Aorta (tissue), 5 donors: ENCODE data around the gene COQ5. TPM values are rescaled to one million over a fixed set of nuclear protein-coding genes. Genes with fewer than 3 reads are reported as not detected.
"Not testable (repeated sequence)": the region's sequence is repeated elsewhere in the genome, so short reads cannot be mapped to it uniquely, and the experiment has no call there.

Experiments used
- ATAC-seq: fragments of 200-7000 bp; cut with Tn5 transposase; one replicate; pipeline ENCODE4 v1.9.1; 2022; ENCODE audit warnings: moderate library complexity; ENCODE audit not compliant: low FRiP score
- DNase-seq, 2 donors: peaks; one replicate each; pipeline ENCODE4 v3.0.0-alpha.2; 2020
- H3K27ac ChIP-seq, 2 donors: one replicate each; pipeline ENCODE4 v1.5.1; 2013; ENCODE audit warnings: low read length in 2 of 2, mild to moderate bottlenecking in 2 of 2, moderate library complexity in 2 of 2, control low read depth in 1 of 2, inconsistent platforms in 1 of 2, low read depth in 1 of 2
- H3K27me3 ChIP-seq, 2 donors: one replicate each; pipeline ENCODE4 v1.6.1; 2013; ENCODE audit warnings: control low read depth in 1 of 2, low read length in 1 of 2, mild to moderate bottlenecking in 1 of 2, moderate library complexity in 1 of 2; ENCODE audit not compliant: insufficient read depth in 2 of 2, control insufficient read depth in 1 of 2
- H3K36me3 ChIP-seq, 2 donors: one replicate each; pipeline ENCODE4 v1.6.1; 2013; ENCODE audit warnings: control low read depth in 1 of 2, low read length in 1 of 2, mild to moderate bottlenecking in 1 of 2; ENCODE audit not compliant: insufficient read depth in 2 of 2, control insufficient read depth in 1 of 2
- H3K4me1 ChIP-seq, 2 donors: one replicate each; pipeline ENCODE4 v1.6.1; 2013; ENCODE audit warnings: low read length in 2 of 2, control low read depth in 1 of 2, mild to moderate bottlenecking in 1 of 2, moderate library complexity in 1 of 2; ENCODE audit not compliant: insufficient read depth in 2 of 2, control insufficient read depth in 1 of 2
- H3K4me3 ChIP-seq, 2 donors: one replicate each; pipeline ENCODE4 v1.5.1; 2013; ENCODE audit warnings: low read length in 2 of 2, control low read depth in 1 of 2, mild to moderate bottlenecking in 1 of 2
- H3K9me3 ChIP-seq: one replicate; pipeline ENCODE4 v1.6.1; 2013; ENCODE audit warnings: mild to moderate bottlenecking, low read length; ENCODE audit not compliant: control insufficient read depth
- WGBS, 2 donors: extraction: QIAGEN DNeasy Blood & Tissue Kit; methylation state at CpG; one replicate each; pipeline ENCODE4 v1.1.7; 2013; 5-methylcytosine and 5-hydroxymethylcytosine counted together
- intact Hi-C, 2 donors: fragments of 100-400 bp; cut with DNase I; formaldehyde crosslinking; loops; one replicate each; pipeline versions ENCODE4 v1.14.2 to v1.15.0; 2022
- polyA plus RNA-seq, 2 donors: library from polyadenylated mRNA; stranded (reverse); fragments of 200-250 nt; gene quantifications; one replicate each; pipeline ENCODE4 v1.2.3, GENCODE V29; 2013
- total RNA-seq, 2 donors: library from RNA; stranded (reverse); fragmentation: NEBNext Ultra II Directional; extraction: Animal tissue kit (Norgen Biotek cat#: 25700); gene quantifications; one replicate each; pipeline ENCODE4 v1.2.1, GENCODE V29; 2021
- donor health status: healthy with polysubstance abuse.
- donor health status: Bipolar disorder and iron deficiency.
- donor health status: DM: no; HTN: no; CAD: no.
- donor health status: DM: no; HTN: no; CAD: no.
- donor health status: DM: yes; HTN: yes; CAD: no.

Gene COQ5
- total and polyA plus RNA-seq, 4 donors: 12.0 to 26.0 (median 21.6) TPM

GRCh38 chr12:120495186-120495730, 33.7 kb downstream of the COQ5 start:
- intact Hi-C loops: loop anchor here (5.0 kb wide), 1 partner anchor 42 kb away; no protein-coding TSS in a partner anchor
- Histone ChIP-seq H3K4me1 (peaks cover 0 to 6% of the 10 kb centered on the region in 2 donors), H3K9me3 (no peaks in the 10 kb centered on the region), H3K27me3 (no peaks in the 10 kb centered on the region), H3K36me3 (no peaks in the 10 kb centered on the region), H3K27ac (no peak overlapping the region), H3K4me3 (peak overlapping the region; percentile 37 to 54)
- ATAC-seq (no peak), DNase-seq (no peak)
- 16 to 19% methylated on average over 17 of the region's 17 CpGs for WGBS, 2 donors

- 2 to 12% methylated on average over 2 of the region's 2 CpGs for WGBS, 2 donors
- DNase-seq: peak in 1 of 2 donors; percentile 52
- H3K4me3 ChIP-seq: no peak overlapping the region
- ATAC-seq: no peak
- no peaks in the 10 kb centered on the region for H3K9me3 ChIP-seq
- intact Hi-C loops: no loop called here
- no peaks in the 10 kb centered on the region for H3K36me3 ChIP-seq
- peaks cover 0 to 3% of the 10 kb centered on the region in 2 donors for H3K4me1 ChIP-seq
- H3K27ac ChIP-seq: peak overlapping the region in 1 of 2 donors; percentile 4
- no peaks in the 10 kb centered on the region for H3K27me3 ChIP-seq
Observed at GRCh38 chr12:120490833-120491512, 38.0 kb downstream of the COQ5 start.

- ATAC-seq: no peak
- intact Hi-C loops: no loop called here
- 90% methylated on average over 5 of the region's 5 CpGs for WGBS, 2 donors
- no peaks in the 10 kb centered on the region for H3K27me3 ChIP-seq
- peaks cover 0 to 3% of the 10 kb centered on the region in 2 donors for H3K4me1 ChIP-seq
- no peaks in the 10 kb centered on the region for H3K9me3 ChIP-seq
- H3K4me3 ChIP-seq: no peak overlapping the region
- no peaks in the 10 kb centered on the region for H3K36me3 ChIP-seq
- DNase-seq: no peak
- no peak overlapping the region for H3K27ac ChIP-seq
Observed at GRCh38 chr12:120490325-120490724, 38.6 kb downstream of the COQ5 start.

GRCh38 chr12:120489018-120489417, 39.9 kb downstream of the COQ5 start:
- DNase-seq: no peak
- H3K9me3 ChIP-seq: no peaks in the 10 kb centered on the region
- intact Hi-C loops: no loop called here
- H3K27ac ChIP-seq: no peak overlapping the region
- no peaks in the 10 kb centered on the region for H3K27me3 ChIP-seq
- H3K36me3 ChIP-seq: no peaks in the 10 kb centered on the region
- no peaks in the 10 kb centered on the region for H3K4me1 ChIP-seq
- ATAC-seq: no peak
- H3K4me3 ChIP-seq: no peak overlapping the region
- WGBS, 2 donors: 91 to 95% methylated on average over 4 of the region's 4 CpGs

- H3K4me1 ChIP-seq: no peaks in the 10 kb centered on the region
- 76 to 77% methylated on average over 5 of the region's 5 CpGs for WGBS, 2 donors
- no peak for ATAC-seq
- intact Hi-C loops: no loop called here
- DNase-seq: no peak
- no peak overlapping the region for H3K27ac ChIP-seq
- no peak overlapping the region for H3K4me3 ChIP-seq
- H3K36me3 ChIP-seq: no peaks in the 10 kb centered on the region
- no peaks in the 10 kb centered on the region for H3K9me3 ChIP-seq
- H3K27me3 ChIP-seq: no peaks in the 10 kb centered on the region
Observed at GRCh38 chr12:120488057-120488640, 40.8 kb downstream of the COQ5 start.

GRCh38 chr12:120487552-120487951, 41.4 kb downstream of the COQ5 start:
- ATAC-seq, H3K4me3 ChIP-seq, DNase-seq, H3K4me1 ChIP-seq, H3K27ac ChIP-seq, intact Hi-C loops, H3K9me3 ChIP-seq, H3K27me3 ChIP-seq, H3K36me3 ChIP-seq: not testable (repeated sequence)
- 91 to 92% methylated on average over 7 of the region's 7 CpGs for WGBS, 2 donors

- Histone ChIP-seq H3K36me3 (no peaks in the 10 kb centered on the region), H3K9me3 (no peaks in the 10 kb centered on the region), H3K27ac (no peak overlapping the region), H3K4me3 (no peak overlapping the region), H3K27me3 (no peaks in the 10 kb centered on the region), H3K4me1 (no peaks in the 10 kb centered on the region)
- 89 to 90% methylated on average over 7 of the region's 7 CpGs for WGBS, 2 donors
- ATAC-seq: no peak
- no peak for DNase-seq
- intact Hi-C loops: no loop called here
Observed at GRCh38 chr12:120485961-120486881, 42.7 kb downstream of the COQ5 start.

- Histone ChIP-seq H3K4me1 (no peaks in the 10 kb centered on the region), H3K4me3 (no peak overlapping the region), H3K27me3 (no peaks in the 10 kb centered on the region), H3K27ac (no peak overlapping the region), H3K9me3 (no peaks in the 10 kb centered on the region), H3K36me3 (no peaks in the 10 kb centered on the region)
- ATAC-seq (no peak), DNase-seq (no peak)
- intact Hi-C loops: no loop called here
- 96 to 97% methylated on average over 1 of the region's 1 CpG for WGBS, 2 donors
Observed at GRCh38 chr12:120483621-120484020, 45.3 kb downstream of the COQ5 start.
